ENCODE results near the gene ASIC2. TPM values are rescaled to one million over a fixed set of nuclear protein-coding genes. Genes with fewer than 3 reads are reported as not detected.
"Not testable (repeated sequence)": the region's sequence is repeated elsewhere in the genome, so short reads cannot be mapped to it uniquely, and the experiment has no call there.

ASIC2 gene
- total and polyA plus RNA-seq, 7 donors: 0.01 TPM; not detected in 6

DNA sequence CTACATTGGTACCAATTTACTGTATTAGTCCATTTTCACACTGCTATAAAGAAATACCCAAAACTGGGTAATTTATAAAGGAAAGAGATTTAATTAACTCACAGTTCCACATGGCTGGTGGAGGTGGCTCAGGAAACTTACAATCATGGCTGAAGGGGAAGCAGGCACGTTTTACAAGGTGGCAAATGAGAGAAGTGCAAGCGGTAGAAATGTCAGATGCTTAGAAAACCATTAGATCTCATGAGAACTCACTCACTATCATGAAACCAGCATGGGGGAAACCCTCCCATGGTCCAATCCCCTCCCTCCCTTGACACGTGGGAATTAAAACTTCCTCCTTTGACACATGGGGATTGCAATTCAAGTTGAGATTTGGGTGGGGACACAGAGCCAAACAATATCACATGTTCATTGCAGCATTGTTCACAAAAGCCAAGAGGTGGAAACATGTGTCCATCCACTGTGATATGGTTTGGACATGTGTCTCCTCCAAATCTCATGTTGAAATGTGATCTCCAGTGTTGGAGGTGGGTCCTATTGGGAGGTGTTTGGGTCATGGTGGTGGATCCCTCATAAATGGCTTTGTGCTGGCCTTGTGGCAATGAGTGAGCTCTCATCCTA is 304.5 kb downstream of the ASIC2 start:
- Histone ChIP-seq H3K4me3 (no peak overlapping the region), H3K27me3 (ENCODE audit: insufficient read depth in 3 of 3, low read length in 2 of 3) (peaks cover 0 to 10% (median 2%) of the 10 kb centered on the region in 3 donors), H3K36me3 (ENCODE audit: insufficient read depth in 1 of 2, low read depth in 1 of 2) (no peaks in the 10 kb centered on the region), H3K9me3 (no peaks in the 10 kb centered on the region), H3K27ac (no peak overlapping the region), H3K4me1 (no peaks in the 10 kb centered on the region)
- intact Hi-C loops (cut with DNase I): no loop called here
- 63 to 67% (median 67%) methylated on average over 3 of the region's 3 CpGs for WGBS, 3 donors
- ATAC-seq (no peak), DNase-seq (no peak)
- TF ChIP-seq, protein P1, sequence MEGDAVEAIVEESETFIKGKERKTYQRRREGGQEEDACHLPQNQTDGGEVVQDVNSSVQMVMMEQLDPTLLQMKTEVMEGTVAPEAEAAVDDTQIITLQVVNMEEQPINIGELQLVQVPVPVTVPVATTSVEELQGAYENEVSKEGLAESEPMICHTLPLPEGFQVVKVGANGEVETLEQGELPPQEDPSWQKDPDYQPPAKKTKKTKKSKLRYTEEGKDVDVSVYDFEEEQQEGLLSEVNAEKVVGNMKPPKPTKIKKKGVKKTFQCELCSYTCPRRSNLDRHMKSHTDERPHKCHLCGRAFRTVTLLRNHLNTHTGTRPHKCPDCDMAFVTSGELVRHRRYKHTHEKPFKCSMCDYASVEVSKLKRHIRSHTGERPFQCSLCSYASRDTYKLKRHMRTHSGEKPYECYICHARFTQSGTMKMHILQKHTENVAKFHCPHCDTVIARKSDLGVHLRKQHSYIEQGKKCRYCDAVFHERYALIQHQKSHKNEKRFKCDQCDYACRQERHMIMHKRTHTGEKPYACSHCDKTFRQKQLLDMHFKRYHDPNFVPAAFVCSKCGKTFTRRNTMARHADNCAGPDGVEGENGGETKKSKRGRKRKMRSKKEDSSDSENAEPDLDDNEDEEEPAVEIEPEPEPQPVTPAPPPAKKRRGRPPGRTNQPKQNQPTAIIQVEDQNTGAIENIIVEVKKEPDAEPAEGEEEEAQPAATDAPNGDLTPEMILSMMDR (IDR thresholded peaks at IDR 0.05): no peak

DNA sequence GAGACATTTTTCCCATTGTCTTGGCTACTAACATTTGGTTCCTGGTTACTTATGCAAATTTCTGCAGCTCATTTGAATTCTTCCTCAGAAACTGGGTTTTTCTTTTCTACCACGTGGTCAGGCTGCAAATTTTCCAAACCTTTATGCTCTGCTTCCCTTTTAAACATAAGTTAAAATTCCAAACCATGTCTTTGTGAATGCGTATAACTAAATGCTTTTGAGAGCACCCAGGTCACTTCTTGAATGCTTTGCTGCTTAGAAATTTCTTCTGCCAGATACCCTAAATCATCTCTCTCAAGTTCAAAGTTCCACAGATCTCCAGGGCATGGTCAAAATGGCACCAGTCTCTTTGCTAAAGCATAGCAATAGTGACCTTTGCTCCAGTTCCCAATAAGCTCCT is 305.2 kb downstream of the ASIC2 start:
- DNase-seq; H3K4me3 ChIP-seq; H3K36me3 ChIP-seq (ENCODE audit: insufficient read depth in 1 of 2, low read depth in 1 of 2); intact Hi-C loops (cut with DNase I); H3K9me3 ChIP-seq; ATAC-seq; H3K27ac ChIP-seq; H3K4me1 ChIP-seq; H3K27me3 ChIP-seq (ENCODE audit: insufficient read depth in 3 of 3, low read length in 2 of 3): not testable (repeated sequence)
- 53 to 59% (median 59%) methylated on average over 2 of the region's 2 CpGs for WGBS, 3 donors

DNA sequence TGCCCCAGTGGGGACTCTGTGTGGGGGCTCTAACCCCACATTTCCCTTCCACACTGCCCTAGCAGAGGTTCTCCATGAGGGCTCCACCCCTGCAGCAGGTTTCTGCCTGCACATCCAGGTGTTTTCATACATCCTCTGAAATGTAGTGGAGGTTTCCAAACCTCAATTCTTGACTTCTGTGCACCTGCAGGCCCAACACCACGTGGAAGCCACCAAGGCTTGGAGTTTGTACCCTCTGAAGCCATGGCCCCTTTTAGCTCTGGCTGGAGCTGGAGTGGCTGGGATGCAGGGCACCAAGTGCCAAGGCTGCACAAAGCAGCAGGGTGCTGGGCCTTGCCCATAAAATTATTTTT is 305.7 kb downstream of the ASIC2 start:
- ATAC-seq; H3K4me1 ChIP-seq; H3K27me3 ChIP-seq (ENCODE audit: insufficient read depth in 3 of 3, low read length in 2 of 3); H3K36me3 ChIP-seq (ENCODE audit: insufficient read depth in 1 of 2, low read depth in 1 of 2); DNase-seq; H3K4me3 ChIP-seq; H3K27ac ChIP-seq; H3K9me3 ChIP-seq; intact Hi-C loops (cut with DNase I): not testable (repeated sequence)
- 13 to 22% (median 20%) methylated on average over 1 of the region's 1 CpG for WGBS, 3 donors

DNA sequence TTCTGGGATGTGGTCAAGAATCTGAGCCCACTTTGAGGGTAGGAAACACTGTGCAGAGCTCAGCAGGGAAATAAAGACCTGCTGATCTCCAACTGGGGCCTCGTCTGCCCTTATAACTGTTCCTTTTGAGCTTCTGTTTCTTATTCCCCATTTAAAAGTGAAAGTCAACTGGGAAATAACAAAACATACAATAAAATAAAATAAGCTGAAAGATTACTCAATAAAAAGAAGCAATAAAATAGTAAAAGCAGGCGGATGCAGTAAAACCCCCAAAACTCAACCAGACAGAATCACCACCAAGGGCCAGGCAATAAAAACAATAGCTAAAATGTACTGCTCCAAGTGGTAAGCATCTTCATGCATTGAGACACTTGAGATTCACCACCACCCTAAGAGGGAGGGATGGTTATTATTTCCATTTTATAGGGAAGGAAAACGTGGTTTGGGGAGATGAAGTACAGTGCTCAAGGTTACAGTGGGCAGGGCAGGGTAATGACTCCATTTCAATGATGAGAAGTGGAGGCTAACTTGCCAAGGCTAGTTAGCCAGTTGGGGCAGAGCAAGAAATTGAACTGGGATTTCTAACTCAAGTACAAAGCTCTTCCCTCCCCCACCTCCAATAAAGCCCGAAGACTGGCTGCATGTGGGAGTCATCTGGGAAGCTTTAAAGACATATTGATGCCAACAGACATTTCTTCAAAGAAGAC is 307.9 kb downstream of the ASIC2 start:
- intact Hi-C loops (cut with DNase I): no loop called here
- Histone ChIP-seq H3K9me3 (no peaks in the 10 kb centered on the region), H3K4me1 (no peaks in the 10 kb centered on the region), H3K27ac (no peak overlapping the region), H3K36me3 (ENCODE audit: insufficient read depth in 1 of 2, low read depth in 1 of 2) (no peaks in the 10 kb centered on the region), H3K4me3 (no peak overlapping the region), H3K27me3 (ENCODE audit: insufficient read depth in 3 of 3, low read length in 2 of 3) (peaks cover 0 to 4% (median 0%) of the 10 kb centered on the region in 3 donors)
- DNase-seq: no peak
- 57 to 65% (median 64%) methylated on average over 4 of the region's 4 CpGs for WGBS, 3 donors
- TF ChIP-seq, protein P1 (IDR thresholded peaks at IDR 0.05): no peak
- ATAC-seq: no peak

DNA sequence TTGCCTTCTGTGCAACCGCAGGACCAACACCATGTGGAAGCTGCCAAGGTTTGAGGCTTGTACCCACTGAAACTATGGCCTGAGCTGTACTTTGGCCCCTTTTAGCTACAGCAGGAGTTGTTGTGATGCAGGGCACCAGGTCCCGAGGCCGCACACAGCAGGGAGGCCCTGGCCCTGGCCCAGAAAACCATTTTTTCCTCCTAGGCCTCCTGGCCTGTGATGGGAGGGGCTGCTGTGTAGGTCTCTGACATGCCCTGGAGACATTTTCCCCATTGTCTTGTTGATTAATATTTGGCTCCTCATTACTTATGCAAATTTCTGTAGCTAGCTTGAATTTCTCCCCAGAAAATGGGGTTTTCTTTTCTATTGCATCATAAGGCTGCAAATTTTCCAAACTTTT is 311.5 kb downstream of the ASIC2 start:
- H3K4me3 ChIP-seq; H3K27me3 ChIP-seq (ENCODE audit: insufficient read depth in 3 of 3, low read length in 2 of 3); intact Hi-C loops (cut with DNase I); H3K4me1 ChIP-seq; DNase-seq; ATAC-seq; H3K9me3 ChIP-seq; H3K27ac ChIP-seq; H3K36me3 ChIP-seq (ENCODE audit: insufficient read depth in 1 of 2, low read depth in 1 of 2): not testable (repeated sequence)
- WGBS, 3 donors: 63 to 87% (median 72%) methylated on average over 3 of the region's 3 CpGs

DNA sequence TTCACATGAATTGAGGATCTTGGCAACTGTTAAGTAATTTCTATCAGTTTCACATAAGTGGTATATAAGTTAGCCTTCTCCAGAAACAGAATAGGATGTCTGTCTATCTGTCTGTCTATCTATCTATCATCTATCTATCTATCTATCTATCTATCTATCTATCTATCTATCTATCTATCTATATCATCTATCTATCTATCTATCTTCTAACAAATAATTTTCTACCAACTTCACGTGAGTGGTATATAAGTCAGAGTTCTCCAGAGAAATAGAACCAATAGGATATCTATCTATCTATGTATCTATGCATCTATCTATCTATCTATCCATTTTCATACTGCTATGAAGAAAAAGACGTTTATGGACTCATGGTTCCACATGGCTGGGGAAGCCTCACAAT is 312.9 kb downstream of the ASIC2 start:
- H3K27me3 ChIP-seq (ENCODE audit: insufficient read depth in 3 of 3, low read length in 2 of 3): peaks cover 0 to 2% (median 0%) of the 10 kb centered on the region in 3 donors
- no peak for DNase-seq
- 68 to 71% (median 70%) methylated on average over 2 of the region's 2 CpGs for WGBS, 3 donors
- no peaks in the 10 kb centered on the region for H3K4me1 ChIP-seq
- intact Hi-C loops (cut with DNase I): no loop called here
- no peaks in the 10 kb centered on the region for H3K9me3 ChIP-seq
- H3K36me3 ChIP-seq (ENCODE audit: insufficient read depth in 1 of 2, low read depth in 1 of 2): no peaks in the 10 kb centered on the region
- no peak overlapping the region for H3K27ac ChIP-seq
- TF ChIP-seq, protein P1 (IDR thresholded peaks at IDR 0.05): no peak
- H3K4me3 ChIP-seq: no peak overlapping the region
- no peak for ATAC-seq
